Aorta (tissue), 5 donors: ENCODE measurements around the gene NHERF2. TPM values are rescaled to one million over a fixed set of nuclear protein-coding genes. Genes with fewer than 3 reads are reported as not detected.

Experiments used
- ATAC-seq: fragments of 200-7000 bp; cut with Tn5 transposase; one replicate; pipeline ENCODE4 v1.9.1; 2022; ENCODE audit warnings: moderate library complexity; ENCODE audit not compliant: low FRiP score
- DNase-seq, 2 donors: peaks; one replicate each; pipeline ENCODE4 v3.0.0-alpha.2; 2020
- H3K27ac ChIP-seq, 2 donors: one replicate each; pipeline ENCODE4 v1.5.1; 2013; ENCODE audit warnings: low read length in 2 of 2, mild to moderate bottlenecking in 2 of 2, moderate library complexity in 2 of 2, control low read depth in 1 of 2, inconsistent platforms in 1 of 2, low read depth in 1 of 2
- H3K27me3 ChIP-seq, 2 donors: one replicate each; pipeline ENCODE4 v1.6.1; 2013; ENCODE audit warnings: control low read depth in 1 of 2, low read length in 1 of 2, mild to moderate bottlenecking in 1 of 2, moderate library complexity in 1 of 2; ENCODE audit not compliant: insufficient read depth in 2 of 2, control insufficient read depth in 1 of 2
- H3K36me3 ChIP-seq, 2 donors: one replicate each; pipeline ENCODE4 v1.6.1; 2013; ENCODE audit warnings: control low read depth in 1 of 2, low read length in 1 of 2, mild to moderate bottlenecking in 1 of 2; ENCODE audit not compliant: insufficient read depth in 2 of 2, control insufficient read depth in 1 of 2
- H3K4me1 ChIP-seq, 2 donors: one replicate each; pipeline ENCODE4 v1.6.1; 2013; ENCODE audit warnings: low read length in 2 of 2, control low read depth in 1 of 2, mild to moderate bottlenecking in 1 of 2, moderate library complexity in 1 of 2; ENCODE audit not compliant: insufficient read depth in 2 of 2, control insufficient read depth in 1 of 2
- H3K4me3 ChIP-seq, 2 donors: one replicate each; pipeline ENCODE4 v1.5.1; 2013; ENCODE audit warnings: low read length in 2 of 2, control low read depth in 1 of 2, mild to moderate bottlenecking in 1 of 2
- H3K9me3 ChIP-seq: one replicate; pipeline ENCODE4 v1.6.1; 2013; ENCODE audit warnings: mild to moderate bottlenecking, low read length; ENCODE audit not compliant: control insufficient read depth
- WGBS, 2 donors: extraction: QIAGEN DNeasy Blood & Tissue Kit; methylation state at CpG; one replicate each; pipeline ENCODE4 v1.1.7; 2013; 5-methylcytosine and 5-hydroxymethylcytosine counted together
- intact Hi-C, 2 donors: fragments of 100-400 bp; cut with DNase I; formaldehyde crosslinking; loops; one replicate each; pipeline versions ENCODE4 v1.14.2 to v1.15.0; 2022
- long read RNA-seq, 2 donors: library from polyadenylated mRNA; unstranded; transcript quantifications; one replicate each; pipeline ENCODE4 v2.0.0, GENCODE V29; 2020 to 2021
- polyA plus RNA-seq, 2 donors: library from polyadenylated mRNA; stranded (reverse); fragments of 200-250 nt; gene quantifications; one replicate each; pipeline ENCODE4 v1.2.3, GENCODE V29; 2013
- total RNA-seq, 2 donors: library from RNA; stranded (reverse); fragmentation: NEBNext Ultra II Directional; extraction: Animal tissue kit (Norgen Biotek cat#: 25700); gene quantifications; one replicate each; pipeline ENCODE4 v1.2.1, GENCODE V29; 2021
- donor health status: healthy with polysubstance abuse.
- donor health status: Bipolar disorder and iron deficiency.
- donor health status: DM: no; HTN: no; CAD: no.
- donor health status: DM: no; HTN: no; CAD: no.
- donor health status: DM: yes; HTN: yes; CAD: no.

Gene NHERF2
- total RNA-seq (100 to 1,000 TPM in 1 of 2 donors, 10 to 100 TPM in 1; 81.8 to 110 TPM), polyA plus RNA-seq (100 to 1,000 TPM; 119 to 133 TPM)
- long read RNA-seq, donor 1, transcript SLC9A3R2-208 (6 exons, 1,199 nt), result major isoform, 38 of 73 reads
- long read RNA-seq, donor 1, transcript SLC9A3R2-204 (6 exons, 1,037 nt), result minor isoform, 6 of 73 reads
- long read RNA-seq, donor 1, partial matches to known transcripts, result 4 of 73 reads
- long read RNA-seq, donor 1, other reads (novel, unspliced or antisense), result 18 of 73 reads
- long read RNA-seq, donor 2, transcript SLC9A3R2-202 (7 exons, 1,564 nt), result minor isoform, 9 of 72 reads
- long read RNA-seq, donor 2, transcript SLC9A3R2-201 (7 exons, 2,194 nt), result major isoform, 47 of 72 reads
- long read RNA-seq, donor 2, transcript SLC9A3R2-208 (6 exons, 1,199 nt), result minor isoform, 5 of 72 reads
- long read RNA-seq, donor 2, partial matches to known transcripts, result 5 of 72 reads
- long read RNA-seq, donor 2, other reads (novel, unspliced or antisense), result 4 of 72 reads

DNA sequence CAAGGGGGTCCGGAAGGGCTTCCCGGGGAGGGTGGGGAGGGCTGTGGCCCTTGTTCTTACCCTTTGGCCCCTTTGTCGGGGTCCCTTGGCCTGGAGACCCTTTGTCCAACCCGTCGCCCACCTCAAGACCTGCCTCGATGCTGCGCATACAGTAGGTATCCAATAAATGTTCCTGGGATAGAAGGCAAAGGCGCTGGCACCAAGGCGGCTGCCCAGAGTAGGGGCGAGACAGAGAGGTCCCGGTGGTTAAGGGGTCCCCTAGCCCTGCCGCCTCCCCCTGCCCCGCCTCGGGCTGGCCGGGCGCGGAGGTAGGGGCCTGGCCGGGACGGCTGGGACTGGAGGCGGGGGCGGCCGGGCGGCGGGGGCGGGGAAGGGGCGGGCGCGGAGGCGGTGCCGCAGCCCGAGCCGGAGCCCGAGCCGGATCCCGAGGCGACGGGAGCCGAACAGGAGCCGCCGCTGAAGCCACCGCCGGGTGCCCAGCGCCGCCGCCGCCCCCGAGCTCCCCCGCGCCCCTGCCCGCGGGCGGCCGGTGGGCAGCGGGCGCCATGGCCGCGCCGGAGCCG, at the start of gene NHERF2:
Gene NHERF2 (plus strand): TSS at position 442 of the 563 bp plus-strand sequence. CDS start 104 bp downstream, at position 546.
- no peak for DNase-seq
- WGBS, 2 donors, result 7 to 13% methylated on average over 25 to 59 of the region's 59 CpGs
- intact Hi-C loops, result no loop called here

DNA sequence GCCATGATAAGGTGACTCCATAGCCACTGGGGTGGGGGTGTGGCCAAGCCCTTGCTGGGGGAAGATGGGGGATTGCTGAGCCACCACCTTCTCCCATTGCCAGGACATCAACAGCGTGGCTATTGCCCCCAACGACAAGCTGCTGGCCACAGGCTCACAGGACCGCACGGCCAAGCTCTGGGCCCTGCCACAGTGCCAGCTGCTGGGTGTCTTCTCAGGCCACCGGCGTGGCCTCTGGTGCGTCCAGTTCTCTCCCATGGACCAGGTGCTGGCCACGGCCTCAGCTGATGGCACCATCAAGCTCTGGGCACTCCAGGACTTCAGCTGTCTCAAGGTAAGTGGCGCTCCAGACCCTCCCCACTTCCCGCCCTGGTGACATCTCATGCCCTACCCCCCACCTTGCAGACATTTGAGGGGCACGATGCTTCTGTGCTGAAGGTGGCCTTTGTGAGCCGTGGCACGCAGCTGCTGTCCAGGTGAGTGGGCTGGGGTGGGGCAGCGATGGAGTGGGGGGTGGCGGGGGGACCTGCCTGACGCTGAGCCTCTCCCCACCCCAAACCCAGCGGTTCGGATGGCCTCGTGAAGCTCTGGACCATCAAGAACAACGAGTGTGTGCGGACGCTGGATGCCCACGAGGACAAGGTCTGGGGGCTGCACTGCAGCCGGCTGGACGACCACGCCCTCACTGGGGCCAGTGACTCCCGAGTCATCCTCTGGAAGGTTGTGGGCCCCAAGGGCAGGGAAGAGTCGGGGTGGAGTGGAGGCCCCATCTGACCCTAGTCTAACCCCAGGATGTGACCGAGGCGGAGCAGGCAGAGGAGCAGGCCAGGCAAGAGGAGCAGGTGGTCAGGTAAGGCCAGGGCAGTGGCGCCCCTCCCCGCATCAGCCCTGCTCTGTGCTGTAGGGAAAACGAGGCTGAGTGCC, 49.5 kb upstream of the NHERF2 start:
- Histone ChIP-seq H3K4me1 (no peaks in the 10 kb centered on the region), H3K9me3 (no peaks in the 10 kb centered on the region), H3K27ac (no peak overlapping the region), H3K27me3 (peaks cover 0 to 2% of the 10 kb centered on the region in 2 donors), H3K36me3 (peaks cover 0 to 27% of the 10 kb centered on the region in 2 donors), H3K4me3 (no peak overlapping the region)
- intact Hi-C loops, result no loop called here
- ATAC-seq (no peak), DNase-seq (no peak)
- 88 to 93% methylated on average over 32 to 33 of the region's 33 CpGs for WGBS, 2 donors

More for the DNA sequence above, at the start of gene NHERF2:
- no peaks in the 10 kb centered on the region for H3K27me3 ChIP-seq
- no peak for ATAC-seq
- no peak within 1 kb of the TSS for H3K27ac ChIP-seq
- no peaks in the 10 kb centered on the region for H3K9me3 ChIP-seq
- H3K36me3 ChIP-seq, result no peaks in the 10 kb centered on the region
- peak within 1 kb of the TSS; percentile 63 to 65 for H3K4me3 ChIP-seq
- no peaks in the 10 kb centered on the region for H3K4me1 ChIP-seq

DNA sequence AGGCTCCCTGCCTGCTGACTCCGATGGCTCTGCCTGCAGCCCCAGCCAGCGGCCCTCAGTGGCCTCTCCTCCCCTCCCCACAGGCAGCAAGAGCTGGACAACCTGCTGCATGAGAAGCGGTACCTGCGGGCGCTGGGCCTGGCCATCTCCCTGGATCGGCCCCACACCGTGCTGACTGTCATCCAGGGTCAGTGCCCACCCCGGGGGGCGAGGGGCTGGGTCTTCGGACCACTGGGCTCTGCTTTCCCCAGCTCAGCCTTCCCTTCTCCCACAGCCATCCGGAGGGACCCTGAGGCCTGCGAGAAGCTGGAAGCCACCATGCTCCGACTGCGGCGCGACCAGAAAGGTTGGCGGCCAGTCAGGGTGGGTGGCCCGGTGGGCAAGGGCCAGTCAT, 48.8 kb upstream of the NHERF2 start:
- Histone ChIP-seq H3K4me1 (no peaks in the 10 kb centered on the region), H3K36me3 (peaks cover 0 to 27% of the 10 kb centered on the region in 2 donors), H3K27ac (no peak overlapping the region), H3K27me3 (peaks cover 0 to 2% of the 10 kb centered on the region in 2 donors), H3K4me3 (no peak overlapping the region), H3K9me3 (no peaks in the 10 kb centered on the region)
- no peak for DNase-seq
- intact Hi-C loops, result no loop called here
- 94 to 95% methylated on average over 18 of the region's 18 CpGs for WGBS, 2 donors
- ATAC-seq, result no peak

DNA sequence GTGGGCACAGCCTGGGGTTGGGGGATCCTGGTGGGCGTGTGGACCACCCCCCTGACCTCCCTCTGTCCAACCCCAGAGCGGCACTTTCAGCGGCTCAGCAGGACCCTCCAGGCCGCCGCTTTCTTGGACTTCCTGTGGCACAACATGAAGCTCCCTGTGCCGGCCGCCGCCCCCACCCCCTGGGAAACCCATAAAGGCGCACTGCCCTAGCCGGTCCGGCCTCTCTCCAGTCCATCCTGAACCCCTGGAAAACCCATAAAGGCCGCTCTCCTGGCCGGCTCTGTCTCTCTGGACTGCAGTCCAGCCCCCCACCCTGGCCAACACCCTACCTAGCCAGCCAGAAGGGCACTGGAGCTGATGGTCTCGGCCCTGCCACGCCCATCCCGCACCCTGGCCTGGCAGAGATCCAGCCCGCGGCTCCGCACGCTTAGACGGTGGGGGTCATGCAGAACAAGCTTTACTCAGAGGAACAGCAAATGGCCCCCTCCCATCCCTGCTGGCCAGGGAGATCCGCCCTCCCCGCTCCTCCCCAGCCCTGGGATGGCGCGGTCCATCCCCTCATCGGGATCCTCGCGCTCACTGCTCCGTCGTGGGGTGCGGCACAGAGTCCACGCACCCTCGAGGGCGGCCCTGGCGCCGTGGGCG, 48.1 kb upstream of the NHERF2 start:
- Histone ChIP-seq H3K27ac (no peak overlapping the region), H3K4me1 (peaks cover 0 to 1% of the 10 kb centered on the region in 2 donors), H3K9me3 (no peaks in the 10 kb centered on the region), H3K4me3 (no peak overlapping the region), H3K27me3 (peaks cover 0 to 2% of the 10 kb centered on the region in 2 donors), H3K36me3 (peaks cover 0 to 27% of the 10 kb centered on the region in 2 donors)
- DNase-seq, result no peak
- intact Hi-C loops, result no loop called here
- WGBS, 2 donors, result 77 to 79% methylated on average over 37 of the region's 37 CpGs
- no peak for ATAC-seq

DNA sequence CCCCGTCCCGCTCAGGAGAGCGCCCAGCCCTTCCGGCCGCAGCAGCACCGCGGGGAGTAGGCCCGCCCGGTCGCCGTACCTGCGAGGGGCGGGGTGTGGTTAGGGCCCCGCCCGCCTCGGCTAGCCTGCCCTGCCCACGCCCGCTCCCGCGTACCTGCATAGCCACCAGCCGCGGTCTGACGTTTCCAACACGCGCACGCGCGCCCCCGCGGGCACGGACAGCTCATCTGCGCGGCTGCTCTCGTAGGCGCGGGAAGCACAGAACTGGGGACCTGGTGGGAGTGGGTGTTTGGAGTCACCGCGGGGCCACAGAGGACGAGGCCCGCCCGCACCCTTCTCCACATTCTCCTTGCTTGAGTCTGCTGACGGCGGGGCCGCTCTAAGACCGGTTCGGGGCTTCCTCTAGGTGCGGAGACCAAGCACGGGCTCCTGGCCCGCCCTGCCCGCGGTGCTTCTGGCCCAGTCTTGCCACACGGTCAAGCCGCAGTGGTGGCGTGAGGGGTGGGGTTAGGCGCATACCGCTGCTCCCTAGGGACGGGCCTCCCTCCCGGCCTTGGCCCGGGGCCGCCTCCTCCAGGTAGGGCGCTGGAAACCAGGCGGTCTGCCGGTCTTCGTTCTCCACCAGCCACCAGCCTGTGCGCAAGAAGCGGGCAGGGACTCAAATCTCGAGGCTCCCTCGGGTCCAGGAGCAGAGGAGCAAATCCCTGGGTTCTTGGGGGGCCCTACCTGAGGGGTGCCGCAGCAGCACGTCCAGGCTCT, 47.3 kb upstream of the NHERF2 start:
- peaks cover 0 to 1% of the 10 kb centered on the region in 2 donors for H3K4me1 ChIP-seq
- H3K27ac ChIP-seq, result no peak overlapping the region
- DNase-seq, result no peak
- H3K9me3 ChIP-seq, result no peaks in the 10 kb centered on the region
- ATAC-seq, result no peak
- H3K4me3 ChIP-seq, result no peak overlapping the region
- H3K36me3 ChIP-seq, result peaks cover 0 to 27% of the 10 kb centered on the region in 2 donors
- intact Hi-C loops, result no loop called here
- peaks cover 0 to 2% of the 10 kb centered on the region in 2 donors for H3K27me3 ChIP-seq
- WGBS, 2 donors, result 38 to 42% methylated on average over 67 to 70 of the region's 70 CpGs

DNA sequence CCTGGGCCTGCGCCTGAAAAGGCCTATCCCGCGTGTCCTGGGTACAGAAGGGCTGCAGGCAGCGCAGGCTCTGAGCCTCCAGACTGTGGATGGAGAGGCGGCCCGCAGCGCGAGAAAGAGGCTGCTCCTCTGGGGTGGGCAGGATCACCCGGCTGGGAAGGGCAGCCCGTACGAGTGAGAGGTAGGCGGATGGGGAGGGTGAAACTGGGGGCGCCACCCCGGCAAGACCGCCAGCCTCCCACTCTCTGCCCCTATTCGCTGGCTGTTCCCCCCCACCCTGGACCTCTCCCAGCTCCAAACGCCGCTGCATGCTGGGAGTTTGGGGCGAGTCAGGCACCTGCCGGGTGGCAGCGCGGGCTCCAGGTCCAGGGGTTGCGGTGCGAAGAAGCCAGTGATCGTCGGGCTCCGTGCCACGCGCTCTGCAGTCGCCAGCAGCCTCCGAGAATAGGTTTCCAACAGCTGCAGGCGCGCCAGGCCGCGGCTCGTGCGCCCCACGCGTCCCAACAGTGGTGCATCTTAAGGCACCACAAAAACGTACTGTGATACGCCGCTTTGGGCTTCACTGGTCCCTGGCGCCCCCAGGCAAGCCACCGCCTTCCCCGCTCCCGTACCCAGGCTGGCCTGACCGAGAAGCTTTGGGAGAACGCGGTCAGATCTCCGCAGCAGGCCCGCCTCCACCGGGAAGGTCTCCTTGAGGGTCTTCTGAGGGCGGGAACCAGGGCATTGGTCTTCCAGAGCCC, 46.5 kb upstream of the NHERF2 start:
- peaks cover 0 to 2% of the 10 kb centered on the region in 2 donors for H3K27me3 ChIP-seq
- no peak for DNase-seq
- H3K9me3 ChIP-seq, result no peaks in the 10 kb centered on the region
- WGBS, 2 donors, result 6 to 7% methylated on average over 48 to 53 of the region's 53 CpGs
- H3K4me1 ChIP-seq, result peaks cover 0 to 1% of the 10 kb centered on the region in 2 donors
- no peak for ATAC-seq
- H3K27ac ChIP-seq, result no peak overlapping the region
- H3K36me3 ChIP-seq, result peaks cover 0 to 25% of the 10 kb centered on the region in 2 donors
- intact Hi-C loops, result no loop called here
- no peak overlapping the region for H3K4me3 ChIP-seq

DNA sequence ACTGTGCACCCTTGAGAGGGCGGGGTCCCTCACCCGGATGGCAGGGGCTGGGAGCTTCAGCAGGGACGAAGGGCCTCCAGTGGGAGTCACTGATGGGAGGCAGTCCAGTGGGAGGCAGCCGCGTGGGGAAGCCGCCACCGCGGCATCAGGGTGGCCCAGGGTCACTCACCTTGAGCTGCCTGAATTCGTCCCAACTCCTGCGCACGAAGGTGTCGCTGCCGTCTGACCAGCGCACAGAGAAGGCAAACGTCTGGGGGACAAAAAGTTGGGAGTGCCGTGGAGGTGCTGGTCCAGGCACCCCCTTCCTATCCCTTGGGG, 46.0 kb upstream of the NHERF2 start:
- intact Hi-C loops, result no loop called here
- no peak overlapping the region for H3K4me3 ChIP-seq
- no peaks in the 10 kb centered on the region for H3K9me3 ChIP-seq
- H3K27me3 ChIP-seq, result peaks cover 0 to 2% of the 10 kb centered on the region in 2 donors
- DNase-seq, result no peak
- ATAC-seq, result no peak
- peaks cover 0 to 20% of the 10 kb centered on the region in 2 donors for H3K36me3 ChIP-seq
- peaks cover 0 to 1% of the 10 kb centered on the region in 2 donors for H3K4me1 ChIP-seq
- H3K27ac ChIP-seq, result no peak overlapping the region
- WGBS, 2 donors, result 19% methylated on average over 16 of the region's 16 CpGs
